ENCODE measurements around the gene KLK15. TPM values are rescaled to one million over a fixed set of nuclear protein-coding genes. Genes with fewer than 3 reads are reported as not detected.

The KLK15 gene
- total and polyA plus RNA-seq, 7 donors: 2.1 to 10.2 (median 2.8) TPM; not detected in 4

DNA sequence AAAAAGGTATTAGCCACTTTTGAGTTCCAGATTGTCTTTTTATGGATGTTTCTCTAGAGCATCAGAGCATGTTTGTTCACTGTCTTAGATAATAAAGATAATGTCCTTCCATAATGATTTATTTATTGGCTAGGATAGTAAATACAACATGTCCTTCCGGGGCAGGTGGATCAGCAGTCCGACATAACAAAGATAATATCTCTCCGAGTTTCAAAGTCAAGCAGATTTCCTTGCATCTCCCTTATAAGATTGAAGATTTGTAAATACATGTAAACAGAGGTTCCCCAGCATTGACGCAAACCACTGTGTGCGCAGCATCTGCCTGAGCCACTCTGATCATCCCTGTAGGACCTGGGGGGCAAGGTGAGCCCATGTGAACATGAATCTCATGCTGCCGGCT, 8.8 kb upstream of the KLK15 start:
- DNase-seq: no peak
- Histone ChIP-seq H3K27ac (no peak overlapping the region), H3K27me3 (peaks cover 0 to 8% (median 7%) of the 10 kb centered on the region in 3 donors), H3K4me3 (no peak overlapping the region), H3K4me1 (no peaks in the 10 kb centered on the region), H3K9me3 (peaks cover 0 to 2% (median 0%) of the 10 kb centered on the region in 4 donors), H3K36me3 (no peaks in the 10 kb centered on the region)
- intact Hi-C loops (cut with DNase I): no loop called here
- 55 to 79% methylated on average over 6 of the region's 6 CpGs for WGBS, 2 donors
- TF ChIP-seq POLR2AphosphoS5 (IDR thresholded peaks at IDR 0.05) (no peak), POLR2A (IDR thresholded peaks at IDR 0.05) (no peak)

DNA sequence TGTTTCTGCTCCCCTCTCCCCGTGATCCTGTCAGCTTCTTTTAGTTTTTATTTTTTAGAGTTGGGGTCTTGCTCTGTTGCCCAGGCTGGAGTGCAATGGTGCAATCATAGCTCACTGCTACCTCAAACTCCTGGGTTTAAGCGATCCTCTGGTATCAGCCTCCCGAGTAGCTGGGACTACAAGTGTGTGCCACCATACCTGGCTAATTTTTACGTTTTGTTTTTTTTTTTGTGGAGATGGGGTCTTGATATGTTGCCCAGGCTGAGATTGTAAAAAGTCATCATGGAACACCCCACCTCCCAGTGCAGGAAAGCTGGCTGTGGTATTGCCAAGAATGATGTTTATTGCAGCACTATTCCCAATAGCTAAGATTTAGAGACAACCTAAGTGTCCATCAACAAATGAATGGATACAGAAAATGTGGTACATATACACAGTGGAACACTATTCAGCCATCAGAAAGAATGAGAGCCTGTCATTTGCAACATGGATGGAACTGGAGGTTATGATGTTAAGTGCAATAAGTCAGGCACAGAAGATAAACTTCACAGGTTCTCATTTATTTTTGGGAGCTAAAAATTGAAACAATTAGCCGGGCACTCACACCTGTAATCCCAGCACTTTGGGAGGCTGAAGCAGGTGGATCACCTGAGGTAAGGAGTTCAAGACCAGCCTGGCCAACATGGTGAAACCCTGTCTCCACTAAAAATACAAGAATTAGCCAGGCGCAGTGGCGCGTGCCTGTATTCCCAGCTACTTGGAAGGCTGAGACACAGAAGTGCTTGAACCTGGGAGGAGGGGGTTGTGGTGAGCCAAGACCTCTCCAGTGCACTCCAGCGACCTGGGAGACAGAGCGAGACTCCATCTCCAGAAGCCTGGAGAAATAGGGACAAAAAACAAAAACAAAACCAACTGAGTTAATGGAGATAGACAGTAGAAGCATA, 6.6 kb upstream of the KLK15 start:
- Histone ChIP-seq H3K27me3 (peaks cover 0 to 14% (median 14%) of the 10 kb centered on the region in 3 donors), H3K4me3 (no peak overlapping the region), H3K4me1 (peaks cover 0 to 13% (median 10%) of the 10 kb centered on the region in 4 donors), H3K27ac (no peak overlapping the region), H3K36me3 (no peaks in the 10 kb centered on the region), H3K9me3 (peaks cover 0 to 2% (median 0%) of the 10 kb centered on the region in 4 donors)
- intact Hi-C loops (cut with DNase I): no loop called here
- WGBS, 2 donors: 82 to 89% methylated on average over 10 of the region's 10 CpGs
- TF ChIP-seq, protein P1, sequence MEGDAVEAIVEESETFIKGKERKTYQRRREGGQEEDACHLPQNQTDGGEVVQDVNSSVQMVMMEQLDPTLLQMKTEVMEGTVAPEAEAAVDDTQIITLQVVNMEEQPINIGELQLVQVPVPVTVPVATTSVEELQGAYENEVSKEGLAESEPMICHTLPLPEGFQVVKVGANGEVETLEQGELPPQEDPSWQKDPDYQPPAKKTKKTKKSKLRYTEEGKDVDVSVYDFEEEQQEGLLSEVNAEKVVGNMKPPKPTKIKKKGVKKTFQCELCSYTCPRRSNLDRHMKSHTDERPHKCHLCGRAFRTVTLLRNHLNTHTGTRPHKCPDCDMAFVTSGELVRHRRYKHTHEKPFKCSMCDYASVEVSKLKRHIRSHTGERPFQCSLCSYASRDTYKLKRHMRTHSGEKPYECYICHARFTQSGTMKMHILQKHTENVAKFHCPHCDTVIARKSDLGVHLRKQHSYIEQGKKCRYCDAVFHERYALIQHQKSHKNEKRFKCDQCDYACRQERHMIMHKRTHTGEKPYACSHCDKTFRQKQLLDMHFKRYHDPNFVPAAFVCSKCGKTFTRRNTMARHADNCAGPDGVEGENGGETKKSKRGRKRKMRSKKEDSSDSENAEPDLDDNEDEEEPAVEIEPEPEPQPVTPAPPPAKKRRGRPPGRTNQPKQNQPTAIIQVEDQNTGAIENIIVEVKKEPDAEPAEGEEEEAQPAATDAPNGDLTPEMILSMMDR (IDR thresholded peaks at IDR 0.05): no peak
- no peak for TF ChIP-seq POLR2A (IDR thresholded peaks at IDR 0.05)
- no peak for DNase-seq

DNA sequence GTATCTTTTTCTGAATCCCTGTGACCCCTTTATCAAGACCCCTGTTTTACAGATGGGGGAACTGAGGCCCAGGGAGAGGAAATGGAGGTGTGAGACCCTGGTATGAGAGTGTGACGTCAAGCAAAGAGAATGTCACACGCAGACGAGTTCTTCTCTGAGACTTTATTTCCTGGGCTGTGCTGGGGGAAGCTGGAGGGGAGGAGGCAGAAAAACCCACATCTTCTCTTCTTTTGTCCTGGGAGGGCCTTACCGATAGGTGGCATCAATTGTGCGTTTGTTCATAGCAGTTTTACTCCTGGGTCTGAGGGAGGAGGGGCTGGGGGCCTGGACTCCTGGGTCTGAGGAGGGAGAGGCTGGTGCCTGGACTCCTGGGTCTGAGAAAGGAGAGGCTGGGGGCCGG, 4.9 kb upstream of the KLK15 start:
- no peak overlapping the region for H3K4me3 ChIP-seq
- 16 to 23% methylated on average over 6 of the region's 6 CpGs for WGBS, 2 donors
- H3K27ac ChIP-seq: no peak overlapping the region
- H3K9me3 ChIP-seq: peaks cover 0 to under 1% (median 0%) of the 10 kb centered on the region in 4 donors
- peaks cover 0 to 14% (median 10%) of the 10 kb centered on the region in 3 donors for H3K27me3 ChIP-seq
- H3K36me3 ChIP-seq: no peaks in the 10 kb centered on the region
- peak; percentile 21 for DNase-seq
- no peak for TF ChIP-seq POLR2A (IDR thresholded peaks at IDR 0.05)
- TF ChIP-seq EP300 (IDR thresholded peaks at IDR 0.05): no peak
- TF ChIP-seq POLR2AphosphoS5 (IDR thresholded peaks at IDR 0.05): no peak
- TF ChIP-seq, protein P1 (IDR thresholded peaks at IDR 0.05): no peak
- intact Hi-C loops (cut with DNase I): no loop called here
- H3K4me1 ChIP-seq: peaks cover 0 to 14% (median 10%) of the 10 kb centered on the region in 4 donors

DNA sequence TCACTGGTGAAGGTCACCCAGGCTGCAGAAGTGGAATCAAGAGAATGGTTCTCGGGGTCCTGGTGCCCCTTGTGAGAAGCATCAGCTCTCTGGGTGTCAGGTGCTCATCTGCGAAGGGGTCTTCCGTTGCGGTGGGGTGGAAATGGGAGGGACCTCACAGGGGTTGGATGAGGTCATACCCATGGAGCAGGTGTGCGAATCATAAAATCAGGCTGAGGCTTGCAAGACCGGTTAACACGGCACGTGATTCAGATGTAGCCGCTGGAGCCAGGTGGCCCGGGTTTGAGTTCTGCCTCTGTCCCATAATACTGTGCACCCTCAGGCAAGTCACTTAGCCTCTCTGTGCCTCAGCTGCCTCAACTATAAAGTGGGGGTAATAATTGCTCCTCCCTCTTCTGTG, 3.9 kb upstream of the KLK15 start:
- 16 to 53% methylated on average over 10 of the region's 10 CpGs for WGBS, 2 donors
- H3K36me3 ChIP-seq: no peaks in the 10 kb centered on the region
- H3K27ac ChIP-seq: no peak overlapping the region
- peak; percentile 46 for DNase-seq
- H3K27me3 ChIP-seq: peaks cover 0 to 17% (median 14%) of the 10 kb centered on the region in 3 donors
- TF ChIP-seq, protein P1 (IDR thresholded peaks at IDR 0.05): no peak
- no peak for TF ChIP-seq EP300 (IDR thresholded peaks at IDR 0.05)
- H3K9me3 ChIP-seq: no peaks in the 10 kb centered on the region
- no peak overlapping the region for H3K4me3 ChIP-seq
- intact Hi-C loops (cut with DNase I): no loop called here
- H3K4me1 ChIP-seq: peaks cover 0 to 14% (median 10%) of the 10 kb centered on the region in 4 donors

DNA sequence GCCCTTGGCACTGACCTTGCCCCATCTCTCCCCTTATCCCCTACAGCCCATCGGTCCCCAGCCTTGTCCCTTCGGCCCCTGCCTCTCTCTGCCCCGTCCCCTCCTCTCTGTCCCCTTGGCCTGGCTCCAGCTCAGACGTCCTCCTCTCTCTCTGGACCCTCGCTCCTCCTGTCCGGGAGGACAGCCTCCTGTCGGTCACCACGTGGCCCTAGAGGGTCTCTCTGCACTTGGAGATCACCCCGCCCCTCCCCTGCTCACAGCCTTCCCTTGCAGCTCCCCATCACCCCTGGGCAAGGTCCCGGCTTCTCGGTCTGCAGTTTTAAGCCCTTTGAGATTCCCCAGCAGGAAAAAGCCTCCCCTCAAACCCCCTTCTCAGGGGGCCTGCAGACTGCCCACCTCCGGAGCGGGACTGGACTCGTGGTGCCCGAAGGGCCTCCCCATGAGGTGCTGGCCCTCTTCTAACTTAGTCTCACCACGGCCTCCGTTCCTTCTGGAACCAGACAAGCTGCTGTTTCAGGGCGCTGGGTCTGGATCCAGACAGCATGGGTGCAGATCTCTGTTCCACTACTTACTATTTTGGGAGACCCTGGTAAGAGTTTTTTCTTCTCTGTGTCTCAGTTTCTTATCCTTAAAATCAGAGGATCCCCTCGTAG, 3.3 kb upstream of the KLK15 start:
- Histone ChIP-seq H3K4me1 (peaks cover 0 to 14% (median 10%) of the 10 kb centered on the region in 4 donors), H3K36me3 (no peaks in the 10 kb centered on the region), H3K27me3 (peaks cover 0 to 18% (median 14%) of the 10 kb centered on the region in 3 donors), H3K4me3 (peak overlapping the region in 1 of 4 donors; percentile 56), H3K27ac (peak overlapping the region in 1 of 4 donors; percentile 8), H3K9me3 (no peaks in the 10 kb centered on the region)
- no peak for DNase-seq
- WGBS, 2 donors: 22 to 49% methylated on average over 19 of the region's 19 CpGs
- TF ChIP-seq EP300 (IDR thresholded peaks at IDR 0.05) (no peak), POLR2A (IDR thresholded peaks at IDR 0.05) (no peak), POLR2AphosphoS5 (IDR thresholded peaks at IDR 0.05) (no peak)
- TF ChIP-seq, protein P1 (IDR thresholded peaks at IDR 0.05): no peak
- intact Hi-C loops (cut with DNase I): no loop called here

Measured in sigmoid colon (tissue), 7 donors.